Transverse colon (tissue), 4 donors: ENCODE measurements around the gene TDRD9. TPM values are rescaled to one million over a fixed set of nuclear protein-coding genes. Genes with fewer than 3 reads are reported as not detected.

Experiments used
- DNase-seq: peaks from one replicate; pipeline ENCODE4 v3.0.0-alpha.2; 2019
- H3K27ac ChIP-seq, 4 donors: fragments of 200-600 bp; sonication (generic); 2 replicates each; pipeline ENCODE4 v1.5.1; 2016 to 2018; ENCODE audit warnings: inconsistent platforms in 4 of 4
- H3K27me3 ChIP-seq: fragments of 200-600 bp; sonication (generic); 2 replicates; pipeline ENCODE4 v1.5.1; 2017; ENCODE audit warnings: inconsistent platforms
- H3K36me3 ChIP-seq, 4 donors: fragments of 200-600 bp; sonication (generic); 2 replicates each; pipeline ENCODE4 v1.5.1; 2017 to 2019; ENCODE audit warnings: inconsistent platforms in 4 of 4
- H3K4me1 ChIP-seq, 4 donors: fragments of 200-600 bp; sonication (generic); 2 replicates each; pipeline ENCODE4 v1.5.1; 2017 to 2020; ENCODE audit warnings: inconsistent platforms in 4 of 4
- H3K4me3 ChIP-seq, 4 donors: fragments of 200-600 bp; sonication (generic); 1 replicate in 1 of 4; 2 replicates in 3 of 4; pipeline versions ENCODE4 v1.5.1 to v1.6.1; 2017 to 2019; ENCODE audit warnings: inconsistent platforms in 4 of 4
- H3K9me3 ChIP-seq, 2 donors: fragments of 200-600 bp; sonication (generic); 2 replicates each; pipeline ENCODE4 v1.5.1; 2017 to 2019; ENCODE audit warnings: inconsistent platforms in 2 of 2
- EP300 ChIP-seq: sonication (generic); formaldehyde crosslinking; IDR thresholded peaks from one replicate; pipeline ENCODE4 v1.6.1; 2017; ENCODE audit warnings: antibody characterized with exemption, low read depth
- POLR2A ChIP-seq: fragments of 450-650 bp; IDR thresholded peaks from one replicate; pipeline ENCODE4 v1.6.1; 2016; ENCODE audit warnings: antibody characterized with exemption, mild to moderate bottlenecking, moderate library complexity
- POLR2AphosphoS5 ChIP-seq, 3 donors: sonication (generic); formaldehyde crosslinking; IDR thresholded peaks; one replicate each; pipeline ENCODE4 v1.6.1; 2016; ENCODE audit warnings: antibody characterized with exemption in 3 of 3
- WGBS, 2 donors: methylation state at CpG; one replicate each; pipeline ENCODE4 v1.1.5; 2018; ENCODE audit warnings: low coverage in 1 of 2; 5-methylcytosine and 5-hydroxymethylcytosine counted together
- in situ Hi-C, 4 donors: fragments of 200-750 bp; cut with MboI; loops; one replicate each; pipeline versions ENCODE4 v1.15.0 to v1.15.1; 2017; ENCODE audit warnings: low sequenced_read_pairs in 3 of 4, low pct_ligation_motif_present in 1 of 4, low pct_unique_long_range_greater_than_20kb in 1 of 4
- intact Hi-C: fragments of 100-400 bp; cut with DNase I; formaldehyde crosslinking; loops from one replicate; pipeline ENCODE4 v1.15.1; 2023; ENCODE audit warnings: low total_unique reads
- total RNA-seq, 4 donors: library from RNA; depleted of rRNA; stranded (reverse); fragments of >200 nt; gene quantifications; one replicate each; pipeline ENCODE4 v1.1.0, GENCODE V29; 2016
- TF ChIP-seq, protein P1 (sequence below), 5 experiments: fragments of 200-600 bp in 3 of 5; fragments of 450-650 bp in 2 of 5; sonication (generic) in 3 of 5; IDR thresholded peaks; 1 replicate in 2 of 5; 2 replicates in 3 of 5; pipeline ENCODE4 v1.5.1; 2016 to 2017; ENCODE audit warnings: antibody characterized with exemption in 5 of 5, inconsistent platforms in 3 of 5, mild to moderate bottlenecking in 2 of 5, moderate library complexity in 1 of 5

Gene TDRD9
- total RNA-seq, 4 donors from 2014 or later = 0.55 to 0.79 TPM; not detected in 2

DNA sequence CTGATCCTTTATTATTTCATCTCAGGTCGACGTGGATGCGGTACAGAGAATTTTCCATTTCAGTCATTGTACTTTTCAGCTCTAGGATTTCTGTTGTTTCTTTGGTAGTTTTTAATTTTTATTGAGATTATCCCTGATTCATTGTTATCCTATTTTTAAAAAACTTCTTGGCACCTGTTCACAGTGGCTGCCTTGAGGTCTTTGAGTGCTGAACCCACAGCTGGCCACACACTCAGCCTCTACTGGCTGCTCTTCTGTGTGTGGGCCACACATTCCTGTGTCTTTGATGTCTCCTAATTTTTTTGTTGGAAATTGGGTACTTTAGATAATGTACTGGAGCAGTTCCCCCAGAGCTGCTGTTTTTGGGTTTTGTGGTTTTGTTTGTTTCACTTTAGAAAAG, 119.5 kb downstream of the TDRD9 start:
- no peaks in the 10 kb centered on the region for H3K36me3 ChIP-seq
- intact Hi-C loops (no loop called here), in situ Hi-C loops (no loop called here)
- H3K4me1 ChIP-seq = no peaks in the 10 kb centered on the region
- WGBS, 2 donors = 96 to 98% methylated on average over 3 of the region's 3 CpGs
- peaks cover 9% of the 10 kb centered on the region for H3K27me3 ChIP-seq
- DNase-seq = no peak
- TF ChIP-seq POLR2AphosphoS5 (IDR thresholded peaks at IDR 0.05) (no peak), POLR2A (no peak), EP300 (no peak)
- TF ChIP-seq, protein P1, sequence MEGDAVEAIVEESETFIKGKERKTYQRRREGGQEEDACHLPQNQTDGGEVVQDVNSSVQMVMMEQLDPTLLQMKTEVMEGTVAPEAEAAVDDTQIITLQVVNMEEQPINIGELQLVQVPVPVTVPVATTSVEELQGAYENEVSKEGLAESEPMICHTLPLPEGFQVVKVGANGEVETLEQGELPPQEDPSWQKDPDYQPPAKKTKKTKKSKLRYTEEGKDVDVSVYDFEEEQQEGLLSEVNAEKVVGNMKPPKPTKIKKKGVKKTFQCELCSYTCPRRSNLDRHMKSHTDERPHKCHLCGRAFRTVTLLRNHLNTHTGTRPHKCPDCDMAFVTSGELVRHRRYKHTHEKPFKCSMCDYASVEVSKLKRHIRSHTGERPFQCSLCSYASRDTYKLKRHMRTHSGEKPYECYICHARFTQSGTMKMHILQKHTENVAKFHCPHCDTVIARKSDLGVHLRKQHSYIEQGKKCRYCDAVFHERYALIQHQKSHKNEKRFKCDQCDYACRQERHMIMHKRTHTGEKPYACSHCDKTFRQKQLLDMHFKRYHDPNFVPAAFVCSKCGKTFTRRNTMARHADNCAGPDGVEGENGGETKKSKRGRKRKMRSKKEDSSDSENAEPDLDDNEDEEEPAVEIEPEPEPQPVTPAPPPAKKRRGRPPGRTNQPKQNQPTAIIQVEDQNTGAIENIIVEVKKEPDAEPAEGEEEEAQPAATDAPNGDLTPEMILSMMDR (IDR thresholded peaks at IDR 0.05) = no peak
- H3K9me3 ChIP-seq = no peaks in the 10 kb centered on the region
- H3K4me3 ChIP-seq = no peak overlapping the region
- no peak overlapping the region for H3K27ac ChIP-seq

DNA sequence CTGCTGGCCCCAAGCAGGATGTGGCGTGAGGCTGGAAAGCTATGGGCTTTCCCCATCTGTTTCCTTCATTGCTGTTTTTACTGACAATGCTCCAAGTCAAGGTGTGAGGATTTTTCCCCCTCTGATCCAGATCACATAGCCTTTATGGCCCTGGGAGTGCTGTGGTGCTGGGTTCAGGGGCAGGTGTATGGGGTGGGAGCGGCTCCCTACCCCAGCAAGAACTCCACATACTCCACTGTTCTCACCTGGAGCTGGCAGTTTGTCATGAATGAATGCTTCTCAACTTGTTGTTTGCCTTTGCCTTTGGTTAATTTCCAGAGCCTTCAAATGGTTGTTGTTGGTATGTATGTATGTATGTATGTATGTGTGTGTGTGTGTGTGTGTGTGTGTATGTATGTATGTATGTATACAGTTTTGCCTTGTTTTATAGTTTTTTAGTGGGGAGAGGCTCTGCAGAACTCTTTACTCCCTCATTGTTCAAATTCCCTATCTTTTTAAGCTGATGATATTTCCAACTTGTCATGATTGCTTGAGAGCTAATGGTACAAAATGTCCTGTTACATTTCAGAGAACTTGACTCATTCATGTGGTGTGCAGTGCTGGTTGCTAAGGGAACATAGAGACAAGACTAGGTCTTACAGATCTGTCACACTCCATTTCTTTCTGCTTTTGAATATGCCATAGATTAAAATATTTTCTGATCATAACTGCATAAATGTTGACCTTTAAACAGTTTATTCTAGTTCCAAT, 120.7 kb downstream of the TDRD9 start:
- no peak for DNase-seq
- Histone ChIP-seq H3K27ac (no peak overlapping the region), H3K4me3 (no peak overlapping the region), H3K36me3 (no peaks in the 10 kb centered on the region), H3K4me1 (no peaks in the 10 kb centered on the region), H3K27me3 (peaks cover 9% of the 10 kb centered on the region), H3K9me3 (no peaks in the 10 kb centered on the region)
- 71% methylated on average over 2 of the region's 2 CpGs; no CpG with 5 or more reads in 1 of the 2 donors for WGBS, 2 donors
- in situ Hi-C loops = no loop called here
- TF ChIP-seq EP300 (no peak), POLR2A (no peak), POLR2AphosphoS5 (IDR thresholded peaks at IDR 0.05) (peak in 1 of 3 donors; percentile 50)
- TF ChIP-seq, protein P1 (IDR thresholded peaks at IDR 0.05) = no peak
- intact Hi-C loops = no loop called here

DNA sequence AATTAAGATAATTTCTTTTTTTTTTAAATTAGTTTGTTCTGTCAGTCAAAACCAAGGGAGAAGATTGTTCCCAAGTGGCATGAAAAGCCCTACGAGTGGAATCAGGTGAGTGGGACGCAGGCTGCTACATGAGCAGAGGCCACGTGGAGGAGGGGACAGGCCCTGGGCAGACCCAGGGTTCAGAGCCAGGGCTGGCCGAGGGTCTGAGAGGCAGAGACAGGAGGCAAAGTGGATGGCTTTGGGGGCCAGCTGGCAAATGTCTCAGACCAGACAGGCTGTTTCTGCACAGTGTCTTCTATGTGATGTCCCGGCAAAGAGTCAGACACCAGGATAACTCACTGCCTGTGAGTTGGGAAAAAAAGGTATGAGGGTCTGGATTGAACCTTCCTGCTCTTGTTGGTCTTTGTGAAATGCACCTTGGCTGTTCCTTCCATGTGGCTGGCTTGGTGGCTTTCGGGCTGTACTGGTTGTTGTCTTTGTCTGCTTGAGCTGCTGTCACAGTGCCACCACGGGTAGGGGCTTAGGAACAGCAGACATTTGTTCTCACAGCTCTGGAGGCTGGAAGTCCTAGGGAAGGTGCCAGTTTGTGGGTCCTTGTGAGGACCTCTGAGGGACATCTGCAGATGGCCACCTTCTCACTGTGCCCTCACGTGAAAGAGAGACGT, 121.5 kb downstream of the TDRD9 start:
- intact Hi-C loops (no loop called here), in situ Hi-C loops (no loop called here)
- peak overlapping the region in 1 of 4 donors; percentile 18 for H3K27ac ChIP-seq

GRCh38 chr14:104051092-104051813, 123.0 kb downstream of the TDRD9 start:
- Histone ChIP-seq H3K4me1 (no peaks in the 10 kb centered on the region), H3K27me3 (peaks cover 9% of the 10 kb centered on the region), H3K4me3 (no peak overlapping the region), H3K27ac (no peak overlapping the region), H3K36me3 (no peaks in the 10 kb centered on the region), H3K9me3 (no peaks in the 10 kb centered on the region)
- in situ Hi-C loops = no loop called here
- intact Hi-C loops = no loop called here
- no peak for DNase-seq
- TF ChIP-seq POLR2AphosphoS5 (IDR thresholded peaks at IDR 0.05) (no peak), EP300 (no peak)
- 81 to 85% methylated on average over 5 of the region's 5 CpGs for WGBS, 2 donors

More for the DNA sequence above, 121.5 kb downstream of the TDRD9 start:
- no peaks in the 10 kb centered on the region for H3K36me3 ChIP-seq
- H3K4me3 ChIP-seq = no peak overlapping the region
- TF ChIP-seq EP300 = no peak
- DNase-seq = no peak
- H3K27me3 ChIP-seq = peaks cover 9% of the 10 kb centered on the region
- H3K4me1 ChIP-seq = no peaks in the 10 kb centered on the region
- no peaks in the 10 kb centered on the region for H3K9me3 ChIP-seq
- 67 to 71% methylated on average over 5 to 9 of the region's 9 CpGs for WGBS, 2 donors
